Measurements from ENCODE around the gene CIT.

CIT gene, protein sequence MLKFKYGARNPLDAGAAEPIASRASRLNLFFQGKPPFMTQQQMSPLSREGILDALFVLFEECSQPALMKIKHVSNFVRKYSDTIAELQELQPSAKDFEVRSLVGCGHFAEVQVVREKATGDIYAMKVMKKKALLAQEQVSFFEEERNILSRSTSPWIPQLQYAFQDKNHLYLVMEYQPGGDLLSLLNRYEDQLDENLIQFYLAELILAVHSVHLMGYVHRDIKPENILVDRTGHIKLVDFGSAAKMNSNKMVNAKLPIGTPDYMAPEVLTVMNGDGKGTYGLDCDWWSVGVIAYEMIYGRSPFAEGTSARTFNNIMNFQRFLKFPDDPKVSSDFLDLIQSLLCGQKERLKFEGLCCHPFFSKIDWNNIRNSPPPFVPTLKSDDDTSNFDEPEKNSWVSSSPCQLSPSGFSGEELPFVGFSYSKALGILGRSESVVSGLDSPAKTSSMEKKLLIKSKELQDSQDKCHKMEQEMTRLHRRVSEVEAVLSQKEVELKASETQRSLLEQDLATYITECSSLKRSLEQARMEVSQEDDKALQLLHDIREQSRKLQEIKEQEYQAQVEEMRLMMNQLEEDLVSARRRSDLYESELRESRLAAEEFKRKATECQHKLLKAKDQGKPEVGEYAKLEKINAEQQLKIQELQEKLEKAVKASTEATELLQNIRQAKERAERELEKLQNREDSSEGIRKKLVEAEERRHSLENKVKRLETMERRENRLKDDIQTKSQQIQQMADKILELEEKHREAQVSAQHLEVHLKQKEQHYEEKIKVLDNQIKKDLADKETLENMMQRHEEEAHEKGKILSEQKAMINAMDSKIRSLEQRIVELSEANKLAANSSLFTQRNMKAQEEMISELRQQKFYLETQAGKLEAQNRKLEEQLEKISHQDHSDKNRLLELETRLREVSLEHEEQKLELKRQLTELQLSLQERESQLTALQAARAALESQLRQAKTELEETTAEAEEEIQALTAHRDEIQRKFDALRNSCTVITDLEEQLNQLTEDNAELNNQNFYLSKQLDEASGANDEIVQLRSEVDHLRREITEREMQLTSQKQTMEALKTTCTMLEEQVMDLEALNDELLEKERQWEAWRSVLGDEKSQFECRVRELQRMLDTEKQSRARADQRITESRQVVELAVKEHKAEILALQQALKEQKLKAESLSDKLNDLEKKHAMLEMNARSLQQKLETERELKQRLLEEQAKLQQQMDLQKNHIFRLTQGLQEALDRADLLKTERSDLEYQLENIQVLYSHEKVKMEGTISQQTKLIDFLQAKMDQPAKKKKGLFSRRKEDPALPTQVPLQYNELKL (N-terminal part only)

DNA sequence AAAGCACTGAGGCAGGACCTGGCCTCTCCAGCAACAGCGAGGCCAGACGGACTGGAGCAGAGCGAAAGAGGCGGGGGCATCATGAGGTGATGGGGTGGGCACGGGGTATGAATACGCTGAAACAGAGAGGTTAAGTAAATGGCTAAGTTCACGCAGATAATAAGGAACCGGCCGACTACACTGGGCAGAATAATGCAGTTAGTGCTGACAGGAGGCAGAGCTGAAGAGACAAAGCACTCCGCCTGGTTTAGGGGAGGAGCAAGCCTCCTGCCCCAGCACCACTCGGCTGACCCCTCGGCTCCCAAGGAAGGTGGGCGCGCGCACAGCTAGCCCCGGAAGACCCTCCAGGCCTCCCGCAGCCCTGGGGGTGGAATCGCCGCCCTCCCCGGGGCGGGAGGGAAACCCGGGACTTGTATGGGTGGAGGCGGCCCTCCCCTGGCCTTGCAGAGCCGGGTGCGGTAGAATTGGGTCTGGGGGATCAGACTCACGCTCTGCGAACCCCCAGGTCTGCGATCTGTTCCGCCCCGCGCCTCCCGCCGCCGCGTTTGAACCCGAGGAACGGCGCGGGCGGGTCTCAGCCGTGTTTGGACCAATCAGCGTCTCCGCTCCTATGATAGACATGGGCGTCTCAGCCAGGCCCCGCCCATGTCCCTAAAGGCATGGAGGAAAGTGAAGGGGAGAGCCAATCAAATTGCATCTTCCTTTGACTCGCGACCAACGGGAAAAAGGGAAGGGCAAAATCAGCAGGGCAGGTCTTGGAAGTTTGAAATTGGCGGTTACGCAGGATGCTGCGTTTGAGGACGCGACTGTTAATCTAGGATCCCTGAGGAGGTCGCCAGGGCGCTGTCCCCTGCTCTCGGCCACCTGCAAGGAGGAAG is at the start of gene CIT:
CIT (minus strand) TSS at position 560 of the 878 bp plus-strand sequence. CDS start 1,152 bp downstream, outside the sequence.
- ChIA-PET POLR2A (interaction anchor here (1.0 kb wide), 1 partner anchor 324 kb away, joined by 4 read pairs; the partner anchor contains the start of gene RPLP0), CTCF (interaction anchor here (1.4 to 1.7 kb wide), 2 partner anchors 26 to 96 kb away, joined by 3 to 5 read pairs; no protein-coding TSS in a partner anchor)
- DNase-seq (ENCODE audit: extremely low spot score): peak; percentile 98
- TF ChIP-seq, protein P1, sequence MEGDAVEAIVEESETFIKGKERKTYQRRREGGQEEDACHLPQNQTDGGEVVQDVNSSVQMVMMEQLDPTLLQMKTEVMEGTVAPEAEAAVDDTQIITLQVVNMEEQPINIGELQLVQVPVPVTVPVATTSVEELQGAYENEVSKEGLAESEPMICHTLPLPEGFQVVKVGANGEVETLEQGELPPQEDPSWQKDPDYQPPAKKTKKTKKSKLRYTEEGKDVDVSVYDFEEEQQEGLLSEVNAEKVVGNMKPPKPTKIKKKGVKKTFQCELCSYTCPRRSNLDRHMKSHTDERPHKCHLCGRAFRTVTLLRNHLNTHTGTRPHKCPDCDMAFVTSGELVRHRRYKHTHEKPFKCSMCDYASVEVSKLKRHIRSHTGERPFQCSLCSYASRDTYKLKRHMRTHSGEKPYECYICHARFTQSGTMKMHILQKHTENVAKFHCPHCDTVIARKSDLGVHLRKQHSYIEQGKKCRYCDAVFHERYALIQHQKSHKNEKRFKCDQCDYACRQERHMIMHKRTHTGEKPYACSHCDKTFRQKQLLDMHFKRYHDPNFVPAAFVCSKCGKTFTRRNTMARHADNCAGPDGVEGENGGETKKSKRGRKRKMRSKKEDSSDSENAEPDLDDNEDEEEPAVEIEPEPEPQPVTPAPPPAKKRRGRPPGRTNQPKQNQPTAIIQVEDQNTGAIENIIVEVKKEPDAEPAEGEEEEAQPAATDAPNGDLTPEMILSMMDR (IDR thresholded peaks at IDR 0.05; ENCODE audit: control extremely low read depth, extremely low read depth, low read depth, missing control alignments): no peak

DNA sequence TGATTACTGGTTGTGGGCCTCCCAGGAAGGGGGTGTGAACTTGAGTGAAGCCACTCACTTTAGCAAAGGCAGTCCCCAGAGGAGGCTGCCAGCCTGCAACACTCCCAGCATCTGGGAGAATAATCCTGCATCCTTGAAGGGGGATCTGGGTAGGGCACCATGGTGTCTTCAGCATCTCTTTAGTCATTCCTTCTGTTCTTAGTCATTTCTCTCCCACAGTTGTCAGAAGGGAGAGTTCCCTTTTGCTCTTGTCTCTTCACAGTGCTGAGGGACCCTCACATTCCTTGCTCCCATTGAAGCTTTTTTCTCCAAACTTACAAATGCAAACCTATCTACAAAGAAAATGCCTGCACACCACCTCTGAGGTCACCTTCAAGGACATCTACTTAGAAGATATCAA is 48.1 kb upstream of the CIT start:
- no peak for DNase-seq (ENCODE audit: extremely low spot score)
- TF ChIP-seq, protein P1 (IDR thresholded peaks at IDR 0.05; ENCODE audit: control extremely low read depth, extremely low read depth, low read depth, missing control alignments): no peak
- ChIA-PET CTCF (no interaction called here), POLR2A (no interaction called here)

DNA sequence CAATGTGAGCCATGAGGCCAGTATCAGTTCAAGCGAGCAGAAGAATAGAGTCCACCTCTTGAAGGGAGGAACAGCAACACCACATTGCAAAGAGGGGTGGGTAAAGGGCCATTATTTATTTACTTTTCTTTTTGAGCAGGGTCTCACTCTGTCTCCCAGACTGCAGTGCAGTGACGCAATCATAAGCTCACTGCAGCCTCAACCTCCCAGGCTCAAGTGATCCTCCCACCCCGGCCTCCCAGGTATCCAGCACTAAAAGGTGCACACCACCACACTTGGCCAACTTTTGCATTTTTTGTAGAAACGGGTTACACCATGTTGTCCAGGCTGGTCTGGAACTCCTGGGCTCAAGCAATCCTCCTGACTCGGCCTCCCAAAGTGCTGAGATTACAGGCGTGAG is 42.9 kb upstream of the CIT start:
- DNase-seq (ENCODE audit: extremely low spot score): no peak
- POLR2A ChIA-PET: no interaction called here
- TF ChIP-seq, protein P1 (IDR thresholded peaks at IDR 0.05; ENCODE audit: control extremely low read depth, extremely low read depth, low read depth, missing control alignments): no peak
- CTCF ChIA-PET: no interaction called here

DNA sequence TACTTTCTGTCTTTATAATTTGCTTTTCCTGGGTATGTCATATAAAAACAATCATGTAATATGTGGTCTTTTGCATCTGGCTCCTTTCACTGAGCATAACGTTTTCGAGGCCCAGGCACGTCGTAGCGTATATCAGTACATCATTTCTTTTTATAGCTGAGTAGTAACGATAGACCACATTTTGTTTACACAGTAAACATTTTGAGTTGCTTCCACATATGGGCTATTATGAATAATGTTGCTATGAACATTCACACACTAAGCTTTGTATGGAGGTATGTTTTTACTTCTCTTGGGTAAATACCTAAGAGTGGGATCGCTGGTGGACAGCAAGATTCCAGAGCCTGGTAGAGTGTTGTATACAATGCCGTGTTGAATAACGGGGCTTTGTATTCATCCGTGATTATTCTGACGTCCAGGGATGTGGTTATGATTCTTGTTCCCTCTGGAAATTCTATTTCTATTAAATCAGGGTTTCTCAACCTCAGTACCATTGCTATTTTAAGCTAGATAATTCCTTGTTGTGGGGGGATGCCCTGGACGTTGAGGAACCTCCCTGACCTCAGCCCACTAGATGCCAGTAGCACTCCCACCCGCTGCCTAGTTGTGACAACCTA is 38.9 kb upstream of the CIT start:
- ChIA-PET CTCF (interaction anchor here (2.0 kb wide), 1 partner anchor 13 kb away, joined by 6 read pairs; no protein-coding TSS in a partner anchor), POLR2A (no interaction called here)
- TF ChIP-seq, protein P1 (IDR thresholded peaks at IDR 0.05; ENCODE audit: control extremely low read depth, extremely low read depth, low read depth, missing control alignments): no peak
- DNase-seq (ENCODE audit: extremely low spot score): no peak

DNA sequence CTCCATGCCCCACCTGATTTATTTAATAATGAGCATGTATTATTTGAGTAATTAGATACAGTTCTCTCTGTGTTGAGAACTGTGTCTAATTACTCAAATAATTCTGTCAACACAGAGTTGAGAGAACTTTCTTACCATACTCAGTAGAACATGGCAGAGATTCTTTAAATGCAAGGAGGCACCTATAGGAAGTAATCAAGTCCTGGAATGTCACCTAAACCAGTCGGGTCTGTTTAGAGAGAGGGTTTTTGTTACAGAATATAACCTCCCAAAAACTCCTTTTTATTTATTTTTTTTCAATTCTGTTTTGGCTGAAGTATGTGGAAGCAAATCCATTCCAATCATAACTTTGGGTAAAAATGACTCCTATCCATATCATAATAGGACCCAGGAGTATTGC is 37.5 kb upstream of the CIT start:
- DNase-seq (ENCODE audit: extremely low spot score): no peak
- TF ChIP-seq, protein P1 (IDR thresholded peaks at IDR 0.05; ENCODE audit: control extremely low read depth, extremely low read depth, low read depth, missing control alignments): no peak
- POLR2A ChIA-PET: no interaction called here
- CTCF ChIA-PET: interaction anchor here (2.0 kb wide), 1 partner anchor 12 kb away, joined by 6 read pairs; no protein-coding TSS in a partner anchor

Measured in GM10248 (cell line).